ENCODE data around the gene MRGPRE.

Gene MRGPRE

GRCh38 chr11:3196161-3197043 lies 35.8 kb downstream of the MRGPRE start:
- no peak for DNase-seq

- no peak for DNase-seq
Observed at GRCh38 chr11:3195251-3196160, 36.7 kb downstream of the MRGPRE start.

DNA sequence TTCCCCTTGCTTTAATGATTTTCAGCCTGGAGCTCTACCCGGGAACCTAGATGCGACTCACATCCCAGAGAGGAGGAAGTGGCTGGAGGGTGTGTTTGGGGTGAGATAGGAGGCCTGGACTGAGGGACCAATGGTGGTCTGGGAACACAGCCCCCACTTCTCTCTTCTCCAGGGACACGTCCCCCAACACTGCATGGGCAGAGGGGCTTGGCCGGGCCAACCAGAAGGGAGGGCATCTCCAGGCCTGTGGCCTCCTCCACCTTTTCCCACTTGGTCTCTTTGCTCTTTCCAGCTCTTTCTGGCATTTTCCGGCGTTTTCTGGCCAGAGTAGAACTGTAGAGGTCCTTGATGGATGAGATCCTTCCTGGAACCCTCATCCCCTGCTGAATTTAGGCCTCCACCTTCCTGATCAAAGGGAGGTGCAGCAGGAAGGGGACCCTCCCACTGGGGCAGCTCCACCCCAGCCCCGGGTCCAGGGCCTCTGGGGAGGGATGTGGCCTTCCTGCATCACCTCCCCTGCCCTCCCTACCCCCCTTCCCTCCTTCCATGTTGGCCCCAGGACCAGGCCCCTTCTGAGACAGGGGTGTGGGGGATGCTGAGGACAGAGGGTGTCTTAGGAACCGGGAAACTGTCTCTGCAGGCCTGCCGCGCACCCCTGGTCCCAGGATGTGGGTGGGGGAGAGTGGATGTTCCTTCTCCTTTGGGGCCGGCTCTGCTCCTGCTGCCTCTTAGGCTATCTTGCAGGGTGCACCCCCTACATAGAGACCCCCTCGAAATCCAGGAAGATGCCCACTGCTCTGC lies 38.0 kb downstream of the MRGPRE start:
- DNase-seq, result no peak

DNA sequence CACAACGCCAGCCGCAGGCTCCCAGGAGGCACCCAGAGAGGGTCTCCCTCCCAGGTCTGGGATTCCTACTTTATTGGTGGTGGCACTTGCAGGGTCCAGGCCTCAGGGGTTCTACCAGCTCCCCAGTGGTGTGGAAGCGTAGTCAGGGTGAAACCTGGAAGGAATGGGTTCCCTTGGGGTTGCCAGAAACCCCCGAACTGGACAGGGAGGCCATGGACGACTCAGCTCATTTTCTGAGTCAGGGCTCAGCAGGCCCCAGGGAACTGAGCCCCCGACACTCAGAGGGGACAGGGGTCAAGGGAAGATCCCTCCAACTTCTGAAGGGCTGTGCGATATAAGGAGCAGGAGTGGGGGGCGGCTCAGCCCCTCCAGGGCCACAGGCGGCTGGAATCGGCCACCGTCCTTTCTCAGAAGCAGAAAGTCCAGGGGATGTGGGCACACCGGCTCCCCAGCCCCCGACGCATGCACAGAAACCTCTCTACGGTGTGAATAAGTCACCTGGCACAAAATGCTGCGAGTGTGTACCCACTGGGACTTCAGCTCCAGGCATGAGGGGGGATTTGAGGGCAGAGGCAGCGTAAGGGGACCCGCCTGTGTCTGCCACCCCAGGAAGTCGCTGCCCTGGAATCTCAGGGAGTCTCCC lies 38.7 kb downstream of the MRGPRE start:
- DNase-seq, result no peak

GRCh38 chr11:3192511-3193372 lies 39.5 kb downstream of the MRGPRE start:
- DNase-seq, result no peak

- no peak for DNase-seq
Observed at GRCh38 chr11:3191586-3192324, 40.5 kb downstream of the MRGPRE start.

GRCh38 chr11:3190600-3190999 lies 41.6 kb downstream of the MRGPRE start:
- no peak for DNase-seq

DNA sequence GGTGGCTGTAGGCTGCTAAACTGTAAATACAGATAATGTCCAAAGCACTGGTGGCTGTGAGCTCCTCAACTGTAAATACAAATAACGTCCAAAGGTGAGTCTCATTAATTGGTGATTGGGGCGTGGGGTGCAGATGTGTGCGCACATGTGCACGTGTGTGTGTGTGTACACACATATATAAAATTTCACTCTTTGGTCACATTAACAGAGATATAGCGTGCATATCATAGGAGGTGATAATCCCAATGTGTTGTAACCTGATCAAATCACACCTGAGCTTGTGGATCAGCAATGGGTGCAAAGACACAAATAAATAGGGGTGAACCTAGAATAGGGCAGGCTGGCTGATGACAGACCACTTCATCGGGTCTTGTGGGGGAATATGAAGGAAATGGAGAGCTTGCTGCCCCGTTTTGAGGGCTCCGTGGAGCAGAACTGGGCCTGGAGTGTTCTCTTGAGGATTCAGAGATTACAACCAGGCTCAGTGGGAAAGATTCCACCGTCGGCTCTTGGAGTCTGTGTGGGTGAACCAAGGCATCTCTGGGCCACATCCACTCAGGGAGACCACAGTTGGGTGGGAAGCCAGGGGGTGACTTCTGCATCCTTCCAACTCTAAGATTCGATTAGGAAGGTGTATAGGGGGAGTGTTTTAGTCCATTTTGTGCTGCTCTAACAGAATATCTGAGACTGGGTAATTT lies 42.2 kb downstream of the MRGPRE start:
- no peak for DNase-seq

DNA sequence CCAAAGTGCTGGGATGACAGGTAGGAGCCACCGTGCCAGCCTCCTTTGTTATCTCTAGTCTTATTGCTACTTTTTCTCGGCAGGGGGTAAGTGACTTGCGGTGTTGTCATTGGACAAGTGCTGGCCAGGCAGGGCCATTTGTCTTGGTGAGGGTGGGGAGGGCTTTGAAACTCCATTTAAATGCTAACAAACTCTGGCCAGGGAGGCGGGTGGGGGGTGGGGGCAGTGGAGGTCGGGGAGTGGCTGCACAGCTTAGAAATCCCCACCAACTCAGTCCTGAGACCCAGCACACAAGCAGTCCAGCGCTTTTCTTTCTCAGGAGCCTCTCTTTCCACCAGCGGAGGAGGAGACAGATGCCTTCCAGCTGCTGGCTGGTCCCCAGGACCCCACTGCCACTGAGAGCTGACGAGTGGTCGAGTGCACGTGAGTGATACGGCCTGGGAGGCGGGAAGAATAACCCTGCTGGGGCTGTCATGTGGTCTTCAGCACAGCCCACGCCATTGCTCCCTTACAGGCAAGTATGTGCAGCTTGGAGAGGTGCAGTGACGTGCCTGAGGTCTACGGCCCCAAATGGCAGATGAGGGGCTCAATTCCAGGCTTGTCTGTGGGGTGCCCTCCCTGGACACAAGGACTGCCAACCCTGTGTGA lies 42.9 kb downstream of the MRGPRE start:
- DNase-seq, result no peak

- no peak for DNase-seq
Observed at GRCh38 chr11:3188496-3189195, 43.6 kb downstream of the MRGPRE start.

DNA sequence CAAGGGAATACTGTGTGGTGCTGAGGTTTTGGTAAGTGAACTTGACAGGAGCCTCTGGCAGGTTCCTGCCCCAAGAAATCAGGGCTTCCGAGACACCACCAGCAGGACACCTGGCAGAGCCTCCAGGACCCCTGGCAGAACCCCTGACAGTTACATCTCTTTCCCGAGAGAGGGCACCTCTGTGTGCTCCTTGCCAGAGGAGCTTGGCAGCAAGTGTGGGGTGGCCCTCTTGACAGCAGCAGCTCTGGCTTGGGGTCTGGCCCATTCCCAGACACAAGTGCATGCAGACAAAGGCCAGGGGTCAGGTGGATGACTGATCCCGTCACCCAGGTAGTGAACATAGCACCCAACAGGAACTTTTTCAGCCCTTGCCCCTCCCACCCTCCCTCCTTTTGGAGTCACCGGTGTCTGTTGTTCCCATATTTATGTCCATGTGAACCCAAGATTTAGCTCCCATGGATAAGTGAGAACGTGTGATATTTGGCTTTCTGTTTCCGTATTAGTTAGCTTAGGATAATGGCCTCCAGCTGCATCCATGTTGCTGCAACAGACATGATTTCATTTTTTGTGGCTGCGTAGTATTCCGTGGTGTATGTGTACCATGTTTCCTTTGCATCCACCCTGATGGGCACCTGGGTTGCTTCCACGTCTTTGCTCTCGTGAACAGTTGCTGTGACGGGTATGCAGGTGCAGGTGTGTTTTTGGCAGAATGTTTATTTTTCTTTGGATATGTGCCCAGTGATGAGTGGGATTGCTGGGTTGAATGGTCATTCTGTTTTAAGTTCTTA lies 45.9 kb downstream of the MRGPRE start:
- no peak for DNase-seq

DNA sequence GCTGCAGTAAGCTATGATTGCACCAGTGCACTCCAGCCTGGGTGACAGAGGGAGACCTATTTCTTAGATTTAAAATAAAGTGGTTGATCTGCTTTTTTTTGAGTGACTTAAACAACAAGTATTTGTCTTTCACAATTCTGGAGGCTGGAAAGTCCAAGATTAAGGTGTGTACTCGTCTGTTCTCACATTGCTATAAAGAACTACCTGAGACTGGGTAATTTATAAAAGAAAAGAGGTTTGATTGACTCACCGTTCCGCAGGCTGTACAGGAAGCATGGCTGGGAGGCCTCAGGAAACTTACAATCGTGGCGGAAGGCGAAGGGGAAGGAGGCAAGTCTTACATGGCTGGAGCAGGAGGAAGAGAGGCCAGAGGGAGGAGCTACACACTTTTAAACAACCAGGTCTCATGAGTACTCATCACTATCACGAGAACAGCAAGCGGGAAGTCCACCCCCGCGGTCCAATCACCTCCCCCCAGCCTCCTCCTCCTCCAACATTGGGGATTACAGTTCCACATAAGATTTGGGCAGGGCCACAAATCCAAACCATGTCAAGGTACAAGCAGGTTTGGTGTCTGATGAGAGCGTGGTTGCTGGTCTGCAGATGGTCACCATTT lies 47.4 kb downstream of the MRGPRE start:
- DNase-seq, result no peak

- no peak for DNase-seq
Observed at GRCh38 chr11:3183523-3183922, 48.7 kb downstream of the MRGPRE start.

- no peak for DNase-seq
Observed at GRCh38 chr11:3182462-3182852, 49.8 kb downstream of the MRGPRE start.

DNA sequence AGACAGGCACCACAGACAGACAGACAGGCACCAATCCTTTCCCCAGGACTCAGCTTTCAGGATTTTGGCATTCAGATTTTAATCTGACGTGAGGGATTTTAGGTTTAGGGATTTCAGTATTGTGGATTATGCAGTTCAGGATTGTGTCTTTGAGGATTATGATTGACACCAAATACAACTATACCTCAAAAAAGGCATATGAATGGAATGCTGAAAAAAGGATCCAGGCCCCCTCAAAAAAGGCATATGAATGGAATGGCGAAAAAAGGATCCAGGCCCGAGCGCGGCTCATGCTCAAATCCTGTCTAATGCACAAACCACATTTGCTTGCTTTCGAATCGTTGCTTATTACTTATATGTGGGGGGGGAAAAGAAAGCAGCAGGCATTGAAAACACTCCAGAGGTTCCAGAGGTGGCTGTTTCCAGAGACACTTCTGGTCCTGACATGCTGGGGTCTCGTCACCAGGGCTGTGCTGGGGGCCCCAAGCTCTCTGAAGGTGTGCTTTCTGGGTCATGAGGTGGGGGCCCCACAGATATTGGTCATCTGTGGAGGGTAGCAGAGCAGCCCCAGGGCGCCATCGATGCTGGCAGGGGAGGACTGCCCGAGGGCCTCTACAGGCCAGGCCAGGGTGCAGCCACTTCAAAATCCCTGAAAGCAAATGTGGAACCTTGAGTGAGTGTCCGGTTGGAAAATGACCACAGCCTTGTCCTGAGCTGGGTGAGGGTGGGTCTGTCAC lies 50.3 kb downstream of the MRGPRE start:
- DNase-seq, result no peak

DNA sequence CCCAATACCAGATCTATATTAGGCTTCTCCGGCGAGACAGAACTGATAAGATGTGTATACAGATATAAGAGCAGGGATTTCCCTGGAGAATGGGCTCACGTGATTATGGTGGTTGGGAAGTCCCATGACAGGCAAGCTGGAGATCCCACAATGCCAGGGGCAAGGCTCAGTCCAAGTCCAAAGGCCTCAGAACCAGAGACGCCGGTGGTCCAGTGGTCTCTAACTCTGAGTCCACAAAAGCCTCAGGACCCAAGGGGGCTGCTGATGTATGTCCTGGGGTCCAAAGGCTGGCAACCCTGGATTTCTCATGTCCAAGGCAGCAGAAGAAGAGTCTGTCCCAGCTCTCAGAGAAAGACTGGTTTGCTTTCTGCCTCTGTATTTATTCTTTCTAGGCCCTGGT lies 51.3 kb downstream of the MRGPRE start:
- no peak for DNase-seq

- no peak for DNase-seq
Observed at GRCh38 chr11:3178349-3178748, 53.9 kb downstream of the MRGPRE start.
